GM13977 (cell line): ENCODE measurements around the gene CTTNBP2NL.

Experiments
- DNase-seq: peaks from one replicate; pipeline ENCODE4 v3.0.0; 2012; ENCODE audit warnings: low spot score
- in situ Hi-C: fragments of 300-500 bp; cut with MboI; formaldehyde crosslinking; loops from one replicate; pipeline ENCODE4 v1.12.0; 2022; ENCODE audit warnings: low sequenced_read_pairs, low pct_unique_long_range_greater_than_20kb, mixed read lengths, inconsistent platforms; ENCODE audit not compliant: unreplicated experiment
- TF ChIP-seq, protein P1 (sequence below): IDR thresholded peaks from 2 replicates; pipeline ENCODE4 v1.5.1; 2012; ENCODE audit warnings: mild to moderate bottlenecking, control low read depth; ENCODE audit not compliant: insufficient read depth; ENCODE audit errors: extremely low read depth, missing control alignments

The CTTNBP2NL gene, protein sequence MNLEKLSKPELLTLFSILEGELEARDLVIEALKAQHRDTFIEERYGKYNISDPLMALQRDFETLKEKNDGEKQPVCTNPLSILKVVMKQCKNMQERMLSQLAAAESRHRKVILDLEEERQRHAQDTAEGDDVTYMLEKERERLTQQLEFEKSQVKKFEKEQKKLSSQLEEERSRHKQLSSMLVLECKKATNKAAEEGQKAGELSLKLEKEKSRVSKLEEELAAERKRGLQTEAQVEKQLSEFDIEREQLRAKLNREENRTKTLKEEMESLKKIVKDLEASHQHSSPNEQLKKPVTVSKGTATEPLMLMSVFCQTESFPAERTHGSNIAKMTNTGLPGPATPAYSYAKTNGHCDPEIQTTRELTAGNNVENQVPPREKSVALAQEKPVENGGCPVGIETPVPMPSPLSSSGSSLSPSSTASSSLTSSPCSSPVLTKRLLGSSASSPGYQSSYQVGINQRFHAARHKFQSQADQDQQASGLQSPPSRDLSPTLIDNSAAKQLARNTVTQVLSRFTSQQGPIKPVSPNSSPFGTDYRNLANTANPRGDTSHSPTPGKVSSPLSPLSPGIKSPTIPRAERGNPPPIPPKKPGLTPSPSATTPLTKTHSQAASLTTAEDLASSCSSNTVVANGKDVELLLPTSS

DNA sequence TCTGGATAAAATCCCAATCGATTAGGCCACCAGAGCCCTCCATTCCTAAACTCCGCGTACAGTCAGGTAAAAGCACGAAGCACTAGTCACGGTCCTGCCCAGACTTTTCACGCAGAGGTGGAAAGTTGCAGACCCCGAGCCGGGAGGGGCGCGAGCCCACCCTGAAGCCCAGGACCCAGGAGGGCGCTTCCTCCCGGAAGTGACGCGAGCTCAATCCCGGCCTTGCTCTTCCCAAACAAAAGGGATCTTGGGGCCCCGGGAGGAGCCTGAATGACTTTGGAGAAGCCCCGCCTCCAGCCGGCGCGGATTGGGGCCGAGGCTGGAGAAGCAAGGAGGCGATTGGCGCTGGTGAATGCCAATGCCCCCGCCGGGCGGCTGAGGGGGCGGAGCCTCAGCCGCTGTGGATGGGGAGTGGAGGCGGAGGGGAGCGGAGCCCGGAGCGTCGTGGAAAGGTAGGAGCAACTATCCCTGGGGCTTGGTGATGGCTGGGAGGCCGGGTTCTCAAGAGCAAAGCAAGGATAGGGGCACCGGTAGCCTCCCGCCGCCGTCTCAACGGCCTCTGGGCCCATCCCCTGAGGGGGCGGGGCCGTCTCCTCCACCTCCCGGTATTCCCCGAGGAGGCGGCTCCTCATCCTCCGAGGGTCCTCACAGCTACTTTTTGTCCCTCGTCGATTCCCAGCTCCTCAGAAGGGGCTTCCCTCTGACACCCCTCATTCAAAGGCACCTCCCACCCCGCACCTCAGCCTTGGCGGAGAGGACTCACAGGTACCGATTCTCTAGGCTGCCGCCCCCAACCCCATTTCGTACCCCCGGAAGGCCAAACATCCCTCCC, at the start of gene CTTNBP2NL:
TSS of gene CTTNBP2NL (plus strand) at position 394 of the 832 bp plus-strand sequence. CDS start 19,952 bp downstream, outside the sequence.
- in situ Hi-C loops = loop anchor here (10.0 kb wide), 3 partner anchors 69 to 309 kb away; partner anchors contain the start of genes CAPZA1, RHOC and ST7L
- DNase-seq = peak; percentile 88
- TF ChIP-seq, protein P1, sequence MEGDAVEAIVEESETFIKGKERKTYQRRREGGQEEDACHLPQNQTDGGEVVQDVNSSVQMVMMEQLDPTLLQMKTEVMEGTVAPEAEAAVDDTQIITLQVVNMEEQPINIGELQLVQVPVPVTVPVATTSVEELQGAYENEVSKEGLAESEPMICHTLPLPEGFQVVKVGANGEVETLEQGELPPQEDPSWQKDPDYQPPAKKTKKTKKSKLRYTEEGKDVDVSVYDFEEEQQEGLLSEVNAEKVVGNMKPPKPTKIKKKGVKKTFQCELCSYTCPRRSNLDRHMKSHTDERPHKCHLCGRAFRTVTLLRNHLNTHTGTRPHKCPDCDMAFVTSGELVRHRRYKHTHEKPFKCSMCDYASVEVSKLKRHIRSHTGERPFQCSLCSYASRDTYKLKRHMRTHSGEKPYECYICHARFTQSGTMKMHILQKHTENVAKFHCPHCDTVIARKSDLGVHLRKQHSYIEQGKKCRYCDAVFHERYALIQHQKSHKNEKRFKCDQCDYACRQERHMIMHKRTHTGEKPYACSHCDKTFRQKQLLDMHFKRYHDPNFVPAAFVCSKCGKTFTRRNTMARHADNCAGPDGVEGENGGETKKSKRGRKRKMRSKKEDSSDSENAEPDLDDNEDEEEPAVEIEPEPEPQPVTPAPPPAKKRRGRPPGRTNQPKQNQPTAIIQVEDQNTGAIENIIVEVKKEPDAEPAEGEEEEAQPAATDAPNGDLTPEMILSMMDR = no peak

DNA sequence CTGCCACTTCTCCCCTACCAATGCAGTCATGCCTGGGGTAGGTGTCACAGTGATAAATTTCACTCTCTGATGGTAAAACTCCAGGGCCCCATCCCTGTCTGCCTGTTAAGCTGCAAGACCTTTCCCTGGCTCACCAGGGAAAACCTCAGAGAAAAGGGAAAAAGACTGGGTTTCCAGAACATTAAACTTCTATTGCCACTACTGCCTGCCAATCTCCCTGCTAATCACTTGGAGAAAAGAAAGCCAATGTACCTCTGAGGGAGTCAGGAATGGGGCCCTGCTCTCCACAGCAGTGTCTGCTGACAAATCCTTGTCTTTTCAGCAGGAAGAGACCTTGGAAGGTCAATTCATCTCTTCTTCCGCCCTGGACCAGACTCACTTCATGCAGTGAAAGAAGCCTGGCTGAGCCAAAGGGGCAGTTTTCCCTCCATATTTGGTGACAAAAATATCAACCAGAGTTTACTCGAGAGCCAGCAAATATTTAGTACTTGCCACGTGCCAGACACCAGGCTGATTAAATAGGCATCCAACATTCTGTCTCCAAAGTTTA, 49.1 kb upstream of the CTTNBP2NL start:
- in situ Hi-C loops = no loop called here
- TF ChIP-seq, protein P1 = no peak
- DNase-seq = no peak

DNA sequence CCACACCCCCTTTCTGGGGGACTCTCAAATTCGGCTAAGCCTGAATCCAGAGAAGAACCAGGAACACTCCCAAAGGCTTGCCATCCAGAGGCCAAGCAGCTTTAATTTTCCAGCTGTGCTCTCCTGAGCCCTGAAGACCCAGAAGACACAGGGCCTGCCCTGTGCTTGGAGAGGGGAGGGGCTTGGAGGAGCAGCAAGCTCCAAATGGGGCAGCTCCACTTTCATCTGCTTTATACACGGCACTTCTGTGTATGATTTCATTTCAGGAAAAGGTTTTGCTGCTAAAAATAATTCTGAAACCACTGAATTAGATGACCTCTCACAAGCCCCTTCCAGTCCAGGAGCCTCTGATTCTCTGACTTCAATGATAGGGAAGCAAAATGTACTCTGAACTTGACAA, 39.2 kb upstream of the CTTNBP2NL start:
- TF ChIP-seq, protein P1 = no peak
- no peak for DNase-seq
- in situ Hi-C loops = no loop called here

DNA sequence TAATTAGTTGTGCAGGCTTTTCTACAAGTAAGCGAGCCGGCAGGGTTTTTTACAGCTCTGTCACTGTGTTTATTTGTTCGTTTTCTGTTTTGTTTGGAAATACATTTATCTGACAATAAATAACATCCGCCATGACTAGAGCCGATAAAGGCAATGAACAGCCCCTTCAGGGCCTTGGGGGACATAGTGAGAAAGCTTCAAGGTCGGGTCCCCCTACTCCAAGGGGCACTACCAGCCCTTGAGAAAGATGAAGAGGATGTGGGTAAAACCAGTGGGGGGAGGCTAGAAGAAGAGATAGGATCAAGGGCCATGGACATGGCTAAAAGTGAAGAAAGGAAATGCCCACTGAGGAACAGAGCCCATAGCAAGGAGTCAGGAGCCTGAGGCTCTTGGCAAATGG, 38.5 kb upstream of the CTTNBP2NL start:
- in situ Hi-C loops = no loop called here
- DNase-seq = no peak
- TF ChIP-seq, protein P1 = no peak

DNA sequence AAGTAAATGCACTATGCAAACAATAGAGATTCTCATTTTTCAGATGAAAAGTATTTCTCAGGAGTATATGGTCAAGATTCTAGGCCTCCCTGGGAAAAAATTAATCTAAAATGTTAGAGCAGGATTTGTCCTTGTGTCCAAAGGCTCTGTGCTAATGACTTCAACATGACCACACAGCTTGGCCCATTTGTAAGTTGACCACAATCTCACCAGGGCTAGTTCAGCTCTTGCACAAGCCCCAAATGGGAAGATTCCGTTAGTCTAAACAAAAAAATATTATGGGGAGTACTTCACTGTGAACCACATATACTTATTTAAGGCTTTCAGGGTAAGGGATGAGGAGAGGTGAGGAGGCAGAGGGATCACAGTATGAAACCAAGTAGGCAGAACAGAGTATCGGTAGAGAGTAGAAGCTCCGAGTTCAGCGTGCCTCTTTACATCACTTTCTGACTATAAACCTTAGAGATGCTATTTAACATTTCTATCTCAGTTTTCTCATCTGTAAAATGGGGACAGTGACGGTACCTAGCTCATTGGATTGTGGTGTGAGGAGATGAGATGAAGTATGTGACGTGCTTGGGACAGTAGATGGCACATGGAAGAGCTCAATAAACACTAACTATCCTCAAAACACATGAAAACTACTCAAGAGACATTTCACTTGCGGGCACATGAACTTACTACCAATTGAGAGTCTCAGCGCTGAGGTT, 37.8 kb upstream of the CTTNBP2NL start:
- TF ChIP-seq, protein P1 = no peak
- in situ Hi-C loops = no loop called here
- DNase-seq = no peak

DNA sequence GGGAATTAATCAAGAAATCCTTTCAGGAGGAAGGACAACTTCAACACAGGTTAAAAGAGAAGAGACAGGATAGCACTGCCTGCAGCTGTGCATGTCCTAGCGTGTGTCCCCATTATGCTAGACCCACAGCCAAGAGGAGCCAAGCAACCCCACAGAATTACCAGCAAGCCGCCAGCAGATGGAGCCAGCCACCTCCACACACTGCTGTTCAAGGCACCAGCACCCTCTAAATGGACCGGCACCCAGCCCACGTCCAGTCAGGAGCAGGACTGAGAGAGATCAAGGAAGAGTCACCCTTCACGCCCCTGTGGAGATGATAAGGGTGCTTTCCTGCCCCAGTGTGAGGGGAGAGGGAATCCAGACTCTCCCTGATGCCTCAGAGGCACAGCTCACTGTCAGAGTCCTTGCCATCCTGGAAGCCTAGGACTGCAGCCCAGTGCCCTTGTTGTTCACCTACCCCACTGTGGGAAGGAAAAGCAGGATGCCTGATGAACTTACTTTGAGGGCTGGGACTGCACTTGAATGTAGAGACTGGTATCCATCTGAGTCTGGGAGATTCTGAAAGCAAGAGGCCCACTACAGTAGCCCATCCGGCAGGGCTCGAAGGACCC, 37.1 kb upstream of the CTTNBP2NL start:
- peak; percentile 49 for DNase-seq
- in situ Hi-C loops = no loop called here
- TF ChIP-seq, protein P1 = peak; percentile 87
